Calu3 (cell line): ENCODE data around the gene PGM1. TPM values are rescaled to one million over a fixed set of nuclear protein-coding genes. Genes with fewer than 3 reads are reported as not detected.

Experiments used
- BruUV-seq: library from RNA; stranded (reverse); fragments of 400-500 nt; replicated peaks from 2 replicates; lab custom pipeline; 2021; lab: Mats Ljungman, UMichigan
- CTCF ChIA-PET: fragments of 300-600 bp; sonication (Branson Sonifier 250); formaldehyde crosslinking; loops from one replicate; lab custom pipeline; 2022; ENCODE audit warnings: antibody characterized with exemption; lab: Charles Lee
- DNase-seq: peaks from one replicate; pipeline ENCODE4 v3.0.0; 2022
- H3K27ac Mint-ChIP-seq: one replicate; pipeline ENCODE4 v1.8.0; 2022; ENCODE audit warnings: mixed read lengths; ENCODE audit not compliant: unreplicated experiment
- H3K27me3 Mint-ChIP-seq: one replicate; pipeline ENCODE4 v1.8.0; 2022; ENCODE audit warnings: mixed read lengths; ENCODE audit not compliant: unreplicated experiment
- H3K36me3 Mint-ChIP-seq: one replicate; pipeline ENCODE4 v1.8.0; 2022; ENCODE audit warnings: mild to moderate bottlenecking, moderate library complexity, mixed read lengths; ENCODE audit not compliant: insufficient read depth, unreplicated experiment
- H3K4me1 Mint-ChIP-seq: one replicate; pipeline ENCODE4 v1.8.0; 2022; ENCODE audit warnings: mild to moderate bottlenecking, low read depth, mixed read lengths; ENCODE audit not compliant: unreplicated experiment
- H3K4me3 Mint-ChIP-seq: one replicate; pipeline ENCODE4 v1.8.0; 2022; ENCODE audit warnings: mild to moderate bottlenecking, low read depth, moderate library complexity, mixed read lengths; ENCODE audit not compliant: unreplicated experiment
- H3K9me3 Mint-ChIP-seq: one replicate; pipeline ENCODE4 v1.8.0; 2022; ENCODE audit warnings: low read depth, mixed read lengths; ENCODE audit not compliant: unreplicated experiment
- CTCF ChIP-seq: fragments of 200-600 bp; IDR thresholded peaks from one replicate; pipeline ENCODE4 v1.8.0; 2022; ENCODE audit warnings: antibody characterized with exemption; ENCODE audit not compliant: unreplicated experiment
- intact Hi-C: fragments of 100-400 bp; cut with micrococcal nuclease; formaldehyde crosslinking; loops from one replicate; pipeline ENCODE4 v1.10.0; 2022; ENCODE audit not compliant: unreplicated experiment
- total RNA-seq: library from RNA; stranded (reverse); gene quantifications from 2 replicates; pipeline ENCODE4 v1.2.3, GENCODE V29; 2022

The PGM1 gene
- total RNA-seq, 1 experiment from 2014 or later = 52.9 TPM

- H3K9me3 Mint-ChIP-seq = peaks cover 3% of the 10 kb centered on the region
- peak overlapping the region; percentile 2 for H3K4me3 Mint-ChIP-seq
- H3K36me3 Mint-ChIP-seq = peaks cover 21% of the 10 kb centered on the region
- TF ChIP-seq CTCF = no peak
- H3K27ac Mint-ChIP-seq = peak overlapping the region; percentile 75
- no peaks in the 10 kb centered on the region for H3K27me3 Mint-ChIP-seq
- intact Hi-C loops = no loop called here
- H3K4me1 Mint-ChIP-seq = peaks cover 84% of the 10 kb centered on the region
- CTCF ChIA-PET = interaction anchor here (1.5 to 2.8 kb wide), 2 partner anchors 18 to 32 kb away, joined by 4 to 11 read pairs; no protein-coding TSS in a partner anchor
- no TSS peak for BruUV-seq
- no peak for DNase-seq
These were observed 49.7 kb downstream of the PGM1 start for GRCh38 chr1:63642901-63643300.

- TF ChIP-seq CTCF = no peak
- peak overlapping the region; percentile 2 for H3K4me3 Mint-ChIP-seq
- intact Hi-C loops = no loop called here
- BruUV-seq = no TSS peak
- H3K9me3 Mint-ChIP-seq = peaks cover 3% of the 10 kb centered on the region
- peaks cover 78% of the 10 kb centered on the region for H3K4me1 Mint-ChIP-seq
- H3K36me3 Mint-ChIP-seq = peaks cover 22% of the 10 kb centered on the region
- DNase-seq = peak; percentile 23
- H3K27ac Mint-ChIP-seq = peak overlapping the region; percentile 75
- no peaks in the 10 kb centered on the region for H3K27me3 Mint-ChIP-seq
- CTCF ChIA-PET = interaction anchor here (1.5 to 2.8 kb wide), 2 partner anchors 17 to 31 kb away, joined by 4 to 11 read pairs; no protein-coding TSS in a partner anchor
These were observed 50.3 kb downstream of the PGM1 start for GRCh38 chr1:63643517-63643916.

GRCh38 chr1:63643926-63644325 is 50.7 kb downstream of the PGM1 start:
- no peaks in the 10 kb centered on the region for H3K27me3 Mint-ChIP-seq
- peaks cover 74% of the 10 kb centered on the region for H3K4me1 Mint-ChIP-seq
- TF ChIP-seq CTCF = no peak
- no TSS peak for BruUV-seq
- intact Hi-C loops = no loop called here
- H3K27ac Mint-ChIP-seq = peak overlapping the region; percentile 75
- peak; percentile 59 for DNase-seq
- peak overlapping the region; percentile 2 for H3K4me3 Mint-ChIP-seq
- peaks cover 19% of the 10 kb centered on the region for H3K36me3 Mint-ChIP-seq
- H3K9me3 Mint-ChIP-seq = peaks cover 3% of the 10 kb centered on the region
- CTCF ChIA-PET = interaction anchor here (0.8 to 2.8 kb wide), 3 partner anchors 17 to 31 kb away, joined by 3 to 11 read pairs (median 4); no protein-coding TSS in a partner anchor

- H3K4me1 Mint-ChIP-seq = peaks cover 60% of the 10 kb centered on the region
- no peak overlapping the region for H3K4me3 Mint-ChIP-seq
- DNase-seq = no peak
- peak overlapping the region; percentile 29 for H3K27ac Mint-ChIP-seq
- no peak for TF ChIP-seq CTCF
- intact Hi-C loops = no loop called here
- no TSS peak for BruUV-seq
- peaks cover 3% of the 10 kb centered on the region for H3K9me3 Mint-ChIP-seq
- H3K27me3 Mint-ChIP-seq = no peaks in the 10 kb centered on the region
- peaks cover 19% of the 10 kb centered on the region for H3K36me3 Mint-ChIP-seq
- CTCF ChIA-PET = interaction anchor here (2.8 kb wide), 1 partner anchor 15 kb away, joined by 11 read pairs; no protein-coding TSS in a partner anchor
These were observed 52.1 kb downstream of the PGM1 start for GRCh38 chr1:63645317-63645716.
